Adrenal gland (tissue), 12 donors: ENCODE measurements around the gene ASTN2. TPM values are rescaled to one million over a fixed set of nuclear protein-coding genes. Genes with fewer than 3 reads are reported as not detected.

ENCODE experiments used
- DNase-seq, 7 donors: peaks; one replicate each; pipeline ENCODE4 v3.0.0-alpha.2; 2019 to 2020
- H3K27ac ChIP-seq, 5 donors: fragments of 200-600 bp; sonication (generic) in 4 of 5; 1 replicate in 3 of 5; 2 replicates in 2 of 5; pipeline versions ENCODE4 v1.5.1 to v1.8.0; 2016 to 2020; ENCODE audit warnings: mild to moderate bottlenecking in 1 of 5
- H3K27me3 ChIP-seq: fragments of 200-600 bp; 2 replicates; pipeline ENCODE4 v1.8.0; 2021
- H3K36me3 ChIP-seq, 2 donors: fragments of 200-600 bp; replicated peaks in 1 of 2; 1 replicate in 1 of 2; 2 replicates in 1 of 2; pipeline versions ENCODE4 v1.5.1 to v1.8.0; 2018 to 2022
- H3K4me1 ChIP-seq, 2 donors: fragments of 200-600 bp; replicated peaks in 1 of 2; 1 replicate in 1 of 2; 2 replicates in 1 of 2; pipeline versions ENCODE4 v1.5.1 to v1.8.0; 2018 to 2021
- H3K4me3 ChIP-seq, 4 donors: fragments of 200-600 bp; sonication (generic) in 3 of 4; one replicate each; pipeline ENCODE4 v1.5.1; 2016 to 2018
- H3K9me3 ChIP-seq, 3 donors: fragments of 200-600 bp; sonication (generic) in 1 of 3; replicated peaks in 1 of 3; 1 replicate in 2 of 3; 2 replicates in 1 of 3; pipeline versions ENCODE4 v1.5.1 to v1.8.0; 2016 to 2021
- CTCF ChIP-seq, 6 experiments: fragments of 450-650 bp in 4 of 6; fragments of 200-600 bp in 2 of 6; sonication (generic) in 1 of 6; IDR thresholded peaks; 1 replicate in 5 of 6; 2 replicates in 1 of 6; pipeline versions ENCODE4 v1.5.1 to v1.8.0; 2016 to 2021; ENCODE audit warnings: antibody characterized with exemption in 6 of 6, mild to moderate bottlenecking in 2 of 6, moderate library complexity in 1 of 6
- POLR2A ChIP-seq, 2 donors: fragments of 450-650 bp; IDR thresholded peaks; one replicate each; pipeline ENCODE4 v1.6.1; 2017; ENCODE audit warnings: antibody characterized with exemption in 2 of 2, mild to moderate bottlenecking in 2 of 2, moderate library complexity in 1 of 2
- WGBS, 4 donors: extraction: QIAGEN DNeasy Blood & Tissue Kit in 2 of 4; methylation state at CpG; one replicate each; pipeline versions ENCODE4 v1.1.5 to v1.1.7; 2013 to 2017; 5-methylcytosine and 5-hydroxymethylcytosine counted together
- intact Hi-C, 2 donors: fragments of 100-400 bp; cut with DNase I; formaldehyde crosslinking; loops; one replicate each; pipeline versions ENCODE4 v1.14.1 to v1.15.0; 2022 to 2023
- polyA plus RNA-seq, 3 donors: library from polyadenylated mRNA; stranded (reverse); fragments of 200-250 nt in 2 of 3; fragments of 350-450 nt in 1 of 3; fragmentation: Illumina TruSeq in 1 of 3; extraction: RNeasy Lipid Tissue Mini Kit (QIAGEN cat#74804) in 1 of 3; gene quantifications; one replicate each; pipeline ENCODE4 v1.2.3, GENCODE V29; 2013 to 2014
- total RNA-seq, 9 donors: library from RNA; depleted of rRNA in 4 of 9; stranded (reverse); fragments of >200 nt in 4 of 9; fragments of 120-200 nt in 1 of 9; fragmentation: NEBNext Ultra II Directional in 1 of 9; extraction: Animal tissue kit (Norgen Biotek cat#: 25700) in 1 of 9; gene quantifications; one replicate each; pipeline versions ENCODE4 v1.1.0 to v1.2.4, GENCODE V29; 2013 to 2023
- donor health status: healthy with polysubstance abuse.
- donor health status: Bipolar disorder and iron deficiency.
- donor health status: DM: yes; HTN: yes; CAD: no.
- donor health status: DM: no; HTN: no; CAD: no.
- donor health status: DM: no; HTN: no; CAD: no.
- donor health status: DM: yes; HTN: yes; CAD: no.

The ASTN2 gene
- total and polyA plus RNA-seq, 12 donors: 2.5 to 15.6 (median 6.8) TPM

- H3K36me3 ChIP-seq: no peaks in the 10 kb centered on the region
- no peaks in the 10 kb centered on the region for H3K4me1 ChIP-seq
- 66 to 73% (median 69%) methylated on average over 6 of the region's 6 CpGs for WGBS, 4 donors
- peak overlapping the region in 3 of 5 donors; percentile 37 to 62 (median 39) for H3K27ac ChIP-seq
- H3K27me3 ChIP-seq: no peaks in the 10 kb centered on the region
- no peaks in the 10 kb centered on the region for H3K9me3 ChIP-seq
- H3K4me3 ChIP-seq: no peak overlapping the region
- DNase-seq: no peak
- TF ChIP-seq CTCF (IDR thresholded peaks at IDR 0.05): no peak
- intact Hi-C loops: loop anchor here in 1 of 2 donors (5.0 kb wide), 1 partner anchor 1070 kb away; no protein-coding TSS in a partner anchor
Observed at GRCh38 chr9:116662646-116663310, 752.1 kb downstream of the ASTN2 start.

- no peaks in the 10 kb centered on the region for H3K36me3 ChIP-seq
- WGBS, 4 donors: 58 to 66% (median 64%) methylated on average over 7 of the region's 7 CpGs
- TF ChIP-seq CTCF (IDR thresholded peaks at IDR 0.05) (peak; percentile 48 to 83 (median 75)), POLR2A (IDR thresholded peaks at IDR 0.05) (no peak)
- no peak overlapping the region for H3K27ac ChIP-seq
- peaks cover 0 to 5% of the 10 kb centered on the region in 2 donors for H3K4me1 ChIP-seq
- intact Hi-C loops: loop anchor here in 1 of 2 donors (5.0 kb wide), 1 partner anchor 1069 kb away; no protein-coding TSS in a partner anchor
- no peak overlapping the region for H3K4me3 ChIP-seq
- H3K9me3 ChIP-seq: no peaks in the 10 kb centered on the region
- H3K27me3 ChIP-seq: no peaks in the 10 kb centered on the region
- DNase-seq: peak in 6 of 7 donors; percentile 20 to 37 (median 28)
Observed at GRCh38 chr9:116661037-116661954, 753.6 kb downstream of the ASTN2 start.

- intact Hi-C loops: loop anchor here in 1 of 2 donors (10.0 kb wide), 1 partner anchor 503 kb away; the partner anchor contains the start of gene PAPPA
- peaks cover 0 to 8% of the 10 kb centered on the region in 2 donors for H3K4me1 ChIP-seq
Observed at GRCh38 chr9:116658265-116658664, 756.6 kb downstream of the ASTN2 start.

More at GRCh38 chr9:116658265-116658664, 756.6 kb downstream of the ASTN2 start:
- H3K27ac ChIP-seq: no peak overlapping the region
- TF ChIP-seq CTCF (IDR thresholded peaks at IDR 0.05): no peak
- no peak for TF ChIP-seq POLR2A (IDR thresholded peaks at IDR 0.05)
- no peaks in the 10 kb centered on the region for H3K27me3 ChIP-seq
- no peaks in the 10 kb centered on the region for H3K36me3 ChIP-seq
- no peak for DNase-seq
- no peak overlapping the region for H3K4me3 ChIP-seq
- no peaks in the 10 kb centered on the region for H3K9me3 ChIP-seq
- 65 to 98% (median 95%) methylated on average over 2 of the region's 2 CpGs for WGBS, 4 donors
